ENCODE results near the gene VEGFC.

Gene VEGFC

GRCh38 chr4:176680668-176681180 is 112.0 kb downstream of the VEGFC start:
- H3K27ac ChIP-seq (ENCODE audit: low read depth, low read length) = no peak overlapping the region
- H3K9ac ChIP-seq (ENCODE audit: low read depth, low read length) = no peak overlapping the region
- H3K4me3 ChIP-seq (ENCODE audit: low read depth, low read length) = no peak overlapping the region
- H3K4me1 ChIP-seq (ENCODE audit: control insufficient read depth, insufficient read depth, low read length) = no peaks in the 10 kb centered on the region
- H3K27me3 ChIP-seq (ENCODE audit: control insufficient read depth, insufficient read depth, low read length) = no peaks in the 10 kb centered on the region
- H3K36me3 ChIP-seq (ENCODE audit: control insufficient read depth, insufficient read depth, low read length) = no peaks in the 10 kb centered on the region
- no peaks in the 10 kb centered on the region; the same call in 1 of the 2 replicates for H3K9me3 ChIP-seq (ENCODE audit: control insufficient read depth, insufficient read depth, low read length)

- Histone ChIP-seq H3K27ac (ENCODE audit: low read depth, low read length) (no peak overlapping the region), H3K27me3 (ENCODE audit: control insufficient read depth, insufficient read depth, low read length) (no peaks in the 10 kb centered on the region), H3K9ac (ENCODE audit: low read depth, low read length) (no peak overlapping the region), H3K4me3 (ENCODE audit: low read depth, low read length) (no peak overlapping the region), H3K4me1 (ENCODE audit: control insufficient read depth, insufficient read depth, low read length) (no peaks in the 10 kb centered on the region), H3K9me3 (ENCODE audit: control insufficient read depth, insufficient read depth, low read length) (no peaks in the 10 kb centered on the region; the same call in 1 of the 2 replicates), H3K36me3 (ENCODE audit: control insufficient read depth, insufficient read depth, low read length) (no peaks in the 10 kb centered on the region)
Observed at GRCh38 chr4:176676901-176677300, 115.8 kb downstream of the VEGFC start.

GRCh38 chr4:176675810-176676209 is 116.9 kb downstream of the VEGFC start:
- Histone ChIP-seq H3K36me3 (ENCODE audit: control insufficient read depth, insufficient read depth, low read length) (no peaks in the 10 kb centered on the region), H3K9me3 (ENCODE audit: control insufficient read depth, insufficient read depth, low read length) (no peaks in the 10 kb centered on the region; the same call in 1 of the 2 replicates), H3K27ac (ENCODE audit: low read depth, low read length) (no peak overlapping the region), H3K4me1 (ENCODE audit: control insufficient read depth, insufficient read depth, low read length) (no peaks in the 10 kb centered on the region), H3K27me3 (ENCODE audit: control insufficient read depth, insufficient read depth, low read length) (no peaks in the 10 kb centered on the region), H3K4me3 (ENCODE audit: low read depth, low read length) (no peak overlapping the region), H3K9ac (ENCODE audit: low read depth, low read length) (no peak overlapping the region)

- H3K36me3 ChIP-seq (ENCODE audit: control insufficient read depth, insufficient read depth, low read length) = no peaks in the 10 kb centered on the region
- no peak overlapping the region for H3K4me3 ChIP-seq (ENCODE audit: low read depth, low read length)
- H3K27me3 ChIP-seq (ENCODE audit: control insufficient read depth, insufficient read depth, low read length) = no peaks in the 10 kb centered on the region
- H3K27ac ChIP-seq (ENCODE audit: low read depth, low read length) = no peak overlapping the region
- H3K4me1 ChIP-seq (ENCODE audit: control insufficient read depth, insufficient read depth, low read length) = no peaks in the 10 kb centered on the region
- no peaks in the 10 kb centered on the region; the same call in 1 of the 2 replicates for H3K9me3 ChIP-seq (ENCODE audit: control insufficient read depth, insufficient read depth, low read length)
- no peak overlapping the region for H3K9ac ChIP-seq (ENCODE audit: low read depth, low read length)
Observed at GRCh38 chr4:176671532-176671931, 121.2 kb downstream of the VEGFC start.

GRCh38 chr4:176668324-176668723 is 124.4 kb downstream of the VEGFC start:
- no peaks in the 10 kb centered on the region for H3K36me3 ChIP-seq (ENCODE audit: control insufficient read depth, insufficient read depth, low read length)
- H3K9ac ChIP-seq (ENCODE audit: low read depth, low read length) = no peak overlapping the region
- H3K27ac ChIP-seq (ENCODE audit: low read depth, low read length) = no peak overlapping the region
- H3K4me3 ChIP-seq (ENCODE audit: low read depth, low read length) = no peak overlapping the region
- H3K27me3 ChIP-seq (ENCODE audit: control insufficient read depth, insufficient read depth, low read length) = no peaks in the 10 kb centered on the region
- no peaks in the 10 kb centered on the region for H3K9me3 ChIP-seq (ENCODE audit: control insufficient read depth, insufficient read depth, low read length)
- H3K4me1 ChIP-seq (ENCODE audit: control insufficient read depth, insufficient read depth, low read length) = no peaks in the 10 kb centered on the region

- no peaks in the 10 kb centered on the region for H3K9me3 ChIP-seq (ENCODE audit: control insufficient read depth, insufficient read depth, low read length)
- H3K4me1 ChIP-seq (ENCODE audit: control insufficient read depth, insufficient read depth, low read length) = no peaks in the 10 kb centered on the region
- no peak overlapping the region for H3K4me3 ChIP-seq (ENCODE audit: low read depth, low read length)
- no peaks in the 10 kb centered on the region for H3K27me3 ChIP-seq (ENCODE audit: control insufficient read depth, insufficient read depth, low read length)
- H3K9ac ChIP-seq (ENCODE audit: low read depth, low read length) = no peak overlapping the region
- H3K27ac ChIP-seq (ENCODE audit: low read depth, low read length) = no peak overlapping the region
- H3K36me3 ChIP-seq (ENCODE audit: control insufficient read depth, insufficient read depth, low read length) = no peaks in the 10 kb centered on the region
Observed at GRCh38 chr4:176664964-176665363, 127.8 kb downstream of the VEGFC start.

GRCh38 chr4:176660561-176660960 is 132.2 kb downstream of the VEGFC start:
- Histone ChIP-seq H3K9ac (ENCODE audit: low read depth, low read length) (no peak overlapping the region), H3K4me1 (ENCODE audit: control insufficient read depth, insufficient read depth, low read length) (no peaks in the 10 kb centered on the region), H3K27me3 (ENCODE audit: control insufficient read depth, insufficient read depth, low read length) (no peaks in the 10 kb centered on the region), H3K36me3 (ENCODE audit: control insufficient read depth, insufficient read depth, low read length) (no peaks in the 10 kb centered on the region), H3K9me3 (ENCODE audit: control insufficient read depth, insufficient read depth, low read length) (no peaks in the 10 kb centered on the region), H3K27ac (ENCODE audit: low read depth, low read length) (no peak overlapping the region), H3K4me3 (ENCODE audit: low read depth, low read length) (no peak overlapping the region)

GRCh38 chr4:176656108-176656507 is 136.6 kb downstream of the VEGFC start:
- Histone ChIP-seq H3K4me1 (ENCODE audit: control insufficient read depth, insufficient read depth, low read length) (no peaks in the 10 kb centered on the region), H3K27ac (ENCODE audit: low read depth, low read length) (no peak overlapping the region), H3K27me3 (ENCODE audit: control insufficient read depth, insufficient read depth, low read length) (no peaks in the 10 kb centered on the region), H3K4me3 (ENCODE audit: low read depth, low read length) (no peak overlapping the region), H3K9ac (ENCODE audit: low read depth, low read length) (no peak overlapping the region), H3K36me3 (ENCODE audit: control insufficient read depth, insufficient read depth, low read length) (no peaks in the 10 kb centered on the region), H3K9me3 (ENCODE audit: control insufficient read depth, insufficient read depth, low read length) (no peaks in the 10 kb centered on the region)

- H3K27me3 ChIP-seq (ENCODE audit: control insufficient read depth, insufficient read depth, low read length) = no peaks in the 10 kb centered on the region
- no peaks in the 10 kb centered on the region for H3K36me3 ChIP-seq (ENCODE audit: control insufficient read depth, insufficient read depth, low read length)
- H3K4me3 ChIP-seq (ENCODE audit: low read depth, low read length) = no peak overlapping the region
- H3K27ac ChIP-seq (ENCODE audit: low read depth, low read length) = no peak overlapping the region
- no peak overlapping the region for H3K9ac ChIP-seq (ENCODE audit: low read depth, low read length)
- H3K4me1 ChIP-seq (ENCODE audit: control insufficient read depth, insufficient read depth, low read length) = no peaks in the 10 kb centered on the region
- no peaks in the 10 kb centered on the region for H3K9me3 ChIP-seq (ENCODE audit: control insufficient read depth, insufficient read depth, low read length)
Observed at GRCh38 chr4:176654565-176655216, 138.0 kb downstream of the VEGFC start.

GRCh38 chr4:176653401-176654220 is 139.1 kb downstream of the VEGFC start:
- no peaks in the 10 kb centered on the region for H3K4me1 ChIP-seq (ENCODE audit: control insufficient read depth, insufficient read depth, low read length)
- no peaks in the 10 kb centered on the region for H3K9me3 ChIP-seq (ENCODE audit: control insufficient read depth, insufficient read depth, low read length)
- H3K36me3 ChIP-seq (ENCODE audit: control insufficient read depth, insufficient read depth, low read length) = no peaks in the 10 kb centered on the region
- H3K4me3 ChIP-seq (ENCODE audit: low read depth, low read length) = no peak overlapping the region
- H3K9ac ChIP-seq (ENCODE audit: low read depth, low read length) = no peak overlapping the region
- no peak overlapping the region for H3K27ac ChIP-seq (ENCODE audit: low read depth, low read length)
- no peaks in the 10 kb centered on the region for H3K27me3 ChIP-seq (ENCODE audit: control insufficient read depth, insufficient read depth, low read length)

- H3K27me3 ChIP-seq (ENCODE audit: control insufficient read depth, insufficient read depth, low read length) = no peaks in the 10 kb centered on the region
- H3K27ac ChIP-seq (ENCODE audit: low read depth, low read length) = no peak overlapping the region
Observed at GRCh38 chr4:176646311-176646710, 146.4 kb downstream of the VEGFC start.

More at GRCh38 chr4:176646311-176646710, 146.4 kb downstream of the VEGFC start:
- H3K9ac ChIP-seq (ENCODE audit: low read depth, low read length) = no peak overlapping the region
- H3K9me3 ChIP-seq (ENCODE audit: control insufficient read depth, insufficient read depth, low read length) = no peaks in the 10 kb centered on the region
- no peak overlapping the region for H3K4me3 ChIP-seq (ENCODE audit: low read depth, low read length)
- H3K36me3 ChIP-seq (ENCODE audit: control insufficient read depth, insufficient read depth, low read length) = no peaks in the 10 kb centered on the region
- no peaks in the 10 kb centered on the region for H3K4me1 ChIP-seq (ENCODE audit: control insufficient read depth, insufficient read depth, low read length)

Data from HUES48 (cell line).